Trophoblast cell (in vitro differentiated cells and primary cell): Measurements from ENCODE around the gene DAD1.

Experiments used
- DNase-seq, 2 donors: peaks; one replicate each; pipeline ENCODE4 v3.0.0-alpha.2; 2016
- H2AFZ ChIP-seq: 2 replicates; pipeline ENCODE4 v1.6.1; 2013; ENCODE audit warnings: low read length, moderate library complexity, mild to moderate bottlenecking; ENCODE audit not compliant: insufficient read depth, poor library complexity
- H2AK5ac ChIP-seq: 2 replicates; pipeline ENCODE4 v1.6.1; 2013; ENCODE audit warnings: mild to moderate bottlenecking, low read length
- H2BK120ac ChIP-seq: 2 replicates; pipeline ENCODE4 v1.6.1; 2013; ENCODE audit warnings: low read length, mild to moderate bottlenecking, moderate library complexity; ENCODE audit not compliant: insufficient read depth, poor library complexity
- H2BK12ac ChIP-seq: 2 replicates; pipeline ENCODE4 v1.6.1; 2013; ENCODE audit warnings: mild to moderate bottlenecking, low read length, moderate library complexity
- H2BK5ac ChIP-seq: 2 replicates; pipeline ENCODE4 v1.6.1; 2013; ENCODE audit warnings: low read length, low read depth, moderate library complexity, mild to moderate bottlenecking; ENCODE audit not compliant: poor library complexity
- H3K14ac ChIP-seq: 2 replicates; pipeline ENCODE4 v1.6.1; 2013; ENCODE audit warnings: mild to moderate bottlenecking, low read length
- H3K18ac ChIP-seq: 2 replicates; pipeline ENCODE4 v1.6.1; 2013; ENCODE audit warnings: mild to moderate bottlenecking, low read length
- H3K23ac ChIP-seq: 2 replicates; pipeline ENCODE4 v1.6.1; 2013; ENCODE audit warnings: low read length
- H3K27ac ChIP-seq: 2 replicates; pipeline ENCODE4 v1.5.1; 2013; ENCODE audit warnings: low read depth, mild to moderate bottlenecking, inconsistent platforms, low read length, moderate library complexity
- H3K27me3 ChIP-seq: 2 replicates; pipeline ENCODE4 v1.6.1; 2013; ENCODE audit warnings: inconsistent platforms, mild to moderate bottlenecking, low read length, moderate library complexity; ENCODE audit not compliant: insufficient read depth
- H3K36me3 ChIP-seq, 2 experiments: 1 replicate in 1 of 2; 2 replicates in 1 of 2; pipeline ENCODE4 v1.6.1; 2013; ENCODE audit warnings: low read length in 2 of 2, mild to moderate bottlenecking in 2 of 2, moderate library complexity in 1 of 2; ENCODE audit not compliant: insufficient read depth in 2 of 2, control insufficient read depth in 1 of 2
- H3K4ac ChIP-seq: 2 replicates; pipeline ENCODE4 v1.6.1; 2013; ENCODE audit warnings: low read depth, mild to moderate bottlenecking, low read length, moderate library complexity
- H3K4me1 ChIP-seq, 2 experiments: 1 replicate in 1 of 2; 2 replicates in 1 of 2; pipeline ENCODE4 v1.6.1; 2013; ENCODE audit warnings: low read length in 2 of 2, mild to moderate bottlenecking in 2 of 2, moderate library complexity in 1 of 2; ENCODE audit not compliant: insufficient read depth in 2 of 2, control insufficient read depth in 1 of 2
- H3K4me2 ChIP-seq: 2 replicates; pipeline ENCODE4 v1.6.1; 2013; ENCODE audit warnings: inconsistent platforms, mild to moderate bottlenecking, low read length, moderate library complexity
- H3K4me3 ChIP-seq: 2 replicates; pipeline ENCODE4 v1.5.1; 2013; ENCODE audit warnings: mild to moderate bottlenecking, low read depth, low read length, inconsistent platforms
- H3K79me1 ChIP-seq: one replicate; pipeline ENCODE4 v1.6.1; 2013; ENCODE audit warnings: low read length
- H3K79me2 ChIP-seq: 2 replicates; pipeline ENCODE4 v1.6.1; 2013; ENCODE audit warnings: low read length, mild to moderate bottlenecking; ENCODE audit not compliant: control insufficient read depth, insufficient read depth, poor library complexity
- H3K9ac ChIP-seq: 2 replicates; pipeline ENCODE4 v1.6.1; 2013; ENCODE audit warnings: mild to moderate bottlenecking, low read length
- H3K9me3 ChIP-seq: 2 replicates; pipeline ENCODE4 v1.6.1; 2013; ENCODE audit warnings: low read depth, mild to moderate bottlenecking, control low read depth, inconsistent platforms, low read length; ENCODE audit not compliant: insufficient read depth
- H4K12ac ChIP-seq: 2 replicates; pipeline ENCODE4 v1.6.1; 2013; ENCODE audit warnings: low read depth, mild to moderate bottlenecking, low read length, moderate library complexity
- H4K8ac ChIP-seq: 2 replicates; pipeline ENCODE4 v1.6.1; 2013; ENCODE audit warnings: low read depth, mild to moderate bottlenecking, low read length, moderate library complexity
- H4K91ac ChIP-seq: one replicate; pipeline ENCODE4 v1.6.1; 2013; ENCODE audit warnings: low read depth, mild to moderate bottlenecking, low read length, moderate library complexity
- WGBS: extraction: QIAGEN DNeasy Blood & Tissue Kit; methylation state at CpG from one replicate; pipeline ENCODE4 v1.1.7; 2013; ENCODE audit warnings: missing lambda C conversion rate; ENCODE audit not compliant: insufficient read length, insufficient coverage; ENCODE audit errors: extremely low coverage; 5-methylcytosine and 5-hydroxymethylcytosine counted together

The DAD1 gene

GRCh38 chr14:22559041-22559440, 30.0 kb downstream of the DAD1 start:
- WGBS: no CpG with 5 or more reads among the region's 1 CpG
- H3K27ac ChIP-seq: no peak overlapping the region
- no peak overlapping the region for H3K14ac ChIP-seq
- DNase-seq: no peak
- H3K4ac ChIP-seq: no peak overlapping the region
- H3K4me3 ChIP-seq: no peak overlapping the region
- H4K91ac ChIP-seq: no peak overlapping the region
- no peak overlapping the region for H3K9ac ChIP-seq
- no peak overlapping the region for H2AK5ac ChIP-seq
- H3K36me3 ChIP-seq: peaks cover 3 to 5% of the 10 kb centered on the region in 2 experiments
- peak overlapping the region; percentile 69 for H4K8ac ChIP-seq
- H3K9me3 ChIP-seq: no peaks in the 10 kb centered on the region
- no peak overlapping the region for H2BK120ac ChIP-seq
- H2BK5ac ChIP-seq: no peak overlapping the region
- peaks cover 4 to 5% of the 10 kb centered on the region in 2 experiments for H3K4me1 ChIP-seq
- no peaks in the 10 kb centered on the region for H3K79me2 ChIP-seq
- no peak overlapping the region for H2AFZ ChIP-seq
- no peak overlapping the region for H3K23ac ChIP-seq
- H3K27me3 ChIP-seq: no peaks in the 10 kb centered on the region
- H3K18ac ChIP-seq: no peak overlapping the region
- H3K79me1 ChIP-seq: peaks cover 1% of the 10 kb centered on the region
- H2BK12ac ChIP-seq: no peak overlapping the region
- H3K4me2 ChIP-seq: no peak overlapping the region
- H4K12ac ChIP-seq: no peak overlapping the region

DNA sequence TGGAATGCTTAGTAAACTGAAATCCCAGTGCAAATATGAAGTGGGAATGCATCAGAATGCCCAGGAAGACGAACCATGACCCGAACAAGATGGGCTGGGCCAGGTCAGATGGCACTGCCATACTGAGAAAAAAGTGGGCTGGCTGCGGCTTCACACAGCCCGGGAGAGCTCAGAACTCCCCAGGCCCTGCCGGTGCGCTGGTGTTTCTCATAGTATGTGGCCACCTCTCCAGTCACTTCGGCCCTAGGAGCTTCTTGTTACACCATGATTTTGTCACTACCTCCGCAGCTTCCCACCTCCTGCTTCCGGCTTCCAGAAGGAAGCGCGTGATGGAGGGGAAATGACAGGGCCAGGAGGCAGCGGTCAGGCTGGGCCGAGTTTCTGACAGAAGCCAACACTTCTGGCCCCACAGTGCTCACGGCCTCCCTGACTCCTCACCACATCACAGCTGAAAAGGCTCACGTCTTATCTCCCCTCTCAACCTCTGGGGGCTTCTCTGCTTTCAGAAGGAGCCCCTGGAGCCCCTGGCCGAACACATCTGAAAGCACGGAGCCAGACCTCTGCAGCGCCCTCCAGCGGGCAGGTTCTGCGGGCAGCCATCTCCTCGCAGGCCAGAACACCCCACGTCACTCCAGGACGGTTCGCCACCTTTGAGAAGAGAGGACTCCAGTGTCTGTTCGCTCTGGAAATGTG, 30.7 kb downstream of the DAD1 start:
- no peak overlapping the region for H4K8ac ChIP-seq
- H3K4me1 ChIP-seq: peaks cover 4 to 5% of the 10 kb centered on the region in 2 experiments
- H3K4me2 ChIP-seq: no peak overlapping the region
- H3K36me3 ChIP-seq: peaks cover 0 to 3% of the 10 kb centered on the region in 2 experiments
- no peak overlapping the region for H2AK5ac ChIP-seq
- no peak overlapping the region for H3K18ac ChIP-seq
- no peaks in the 10 kb centered on the region for H3K9me3 ChIP-seq
- no peaks in the 10 kb centered on the region for H3K79me2 ChIP-seq
- peak overlapping the region; percentile 3 for H2BK12ac ChIP-seq
- H3K4ac ChIP-seq: no peak overlapping the region
- no peak overlapping the region for H3K27ac ChIP-seq
- H2BK120ac ChIP-seq: no peak overlapping the region
- WGBS: no CpG with 5 or more reads among the region's 25 CpGs
- DNase-seq: peak in 1 of 2 donors; percentile 37
- H3K23ac ChIP-seq: no peak overlapping the region
- no peak overlapping the region for H3K4me3 ChIP-seq
- no peak overlapping the region for H3K14ac ChIP-seq
- peaks cover 1% of the 10 kb centered on the region for H3K79me1 ChIP-seq
- H2AFZ ChIP-seq: no peak overlapping the region
- H3K27me3 ChIP-seq: no peaks in the 10 kb centered on the region
- no peak overlapping the region for H2BK5ac ChIP-seq
- H4K12ac ChIP-seq: no peak overlapping the region
- H4K91ac ChIP-seq: no peak overlapping the region
- H3K9ac ChIP-seq: no peak overlapping the region

DNA sequence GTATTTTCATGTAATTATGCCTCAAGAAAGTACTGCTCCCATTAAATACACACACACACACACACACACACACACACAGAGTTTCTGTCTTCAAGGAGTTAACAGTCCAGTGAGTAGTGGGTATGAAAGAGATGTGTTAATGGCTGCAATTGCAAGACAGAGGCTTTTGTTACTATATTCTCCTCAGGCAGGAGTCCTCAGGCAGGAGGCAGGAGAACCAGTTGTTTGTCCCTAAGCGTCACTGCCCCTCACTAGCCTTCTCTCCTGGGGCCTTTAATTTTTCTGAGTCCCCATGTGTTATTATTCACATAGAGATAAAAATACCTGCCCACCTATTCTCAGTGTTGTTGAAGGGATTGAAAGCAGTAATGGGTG, 31.2 kb downstream of the DAD1 start:
- H4K12ac ChIP-seq: no peak overlapping the region
- no peak overlapping the region for H2AFZ ChIP-seq
- no peak overlapping the region for H4K8ac ChIP-seq
- H3K4me2 ChIP-seq: no peak overlapping the region
- H3K14ac ChIP-seq: no peak overlapping the region
- H3K23ac ChIP-seq: no peak overlapping the region
- no peak overlapping the region for H3K27ac ChIP-seq
- no peaks in the 10 kb centered on the region for H3K79me2 ChIP-seq
- no peak overlapping the region for H3K4ac ChIP-seq
- H3K36me3 ChIP-seq: peaks cover 0 to 1% of the 10 kb centered on the region in 2 experiments
- no peak overlapping the region for H4K91ac ChIP-seq
- peaks cover 4 to 5% of the 10 kb centered on the region in 2 experiments for H3K4me1 ChIP-seq
- no peak for DNase-seq
- no peak overlapping the region for H2BK12ac ChIP-seq
- no peak overlapping the region for H2BK5ac ChIP-seq
- H3K18ac ChIP-seq: no peak overlapping the region
- H3K79me1 ChIP-seq: peaks cover 1% of the 10 kb centered on the region
- no peaks in the 10 kb centered on the region for H3K27me3 ChIP-seq
- H3K9me3 ChIP-seq: no peaks in the 10 kb centered on the region
- H2BK120ac ChIP-seq: no peak overlapping the region
- H2AK5ac ChIP-seq: no peak overlapping the region
- H3K4me3 ChIP-seq: no peak overlapping the region
- WGBS: no CpG with 5 or more reads among the region's 1 CpG
- H3K9ac ChIP-seq: no peak overlapping the region

GRCh38 chr14:22556990-22557623, 31.9 kb downstream of the DAD1 start:
- Histone ChIP-seq H3K4me3 (no peak overlapping the region), H3K4ac (no peak overlapping the region), H2BK5ac (peak overlapping the region; percentile 59), H4K12ac (peak overlapping the region; percentile 82), H2BK120ac (peak overlapping the region; percentile 34), H3K27ac (no peak overlapping the region), H3K9ac (no peak overlapping the region), H3K14ac (peak overlapping the region; percentile 51), H2AFZ (peak overlapping the region; percentile 57), H3K4me2 (peak overlapping the region; percentile 64), H2AK5ac (no peak overlapping the region), H3K36me3 (no peaks in the 10 kb centered on the region), H4K8ac (peak overlapping the region; percentile 64), H3K9me3 (no peaks in the 10 kb centered on the region), H2BK12ac (peak overlapping the region; percentile 62), H3K4me1 (peaks cover 4 to 5% of the 10 kb centered on the region in 2 experiments), H3K23ac (no peak overlapping the region), H3K27me3 (no peaks in the 10 kb centered on the region), H3K79me1 (peaks cover 1% of the 10 kb centered on the region), H3K79me2 (no peaks in the 10 kb centered on the region), H4K91ac (peak overlapping the region; percentile 45), H3K18ac (peak overlapping the region; percentile 37)
- no CpG with 5 or more reads among the region's 28 CpGs for WGBS
- peak; percentile 51 to 76 for DNase-seq
